Muscle of leg (tissue), 11 donors: Measurements from ENCODE around the gene KRT2. TPM values are rescaled to one million over a fixed set of nuclear protein-coding genes. Genes with fewer than 3 reads are reported as not detected.

Experiments
- DNase-seq: peaks from one replicate; pipeline ENCODE4 v3.0.0; 2013
- H3K27ac ChIP-seq: one replicate; pipeline ENCODE4 v1.5.1; 2013; ENCODE audit warnings: mild to moderate bottlenecking, low read length, control low read depth
- H3K27me3 ChIP-seq: one replicate; pipeline ENCODE4 v1.6.1; 2013; ENCODE audit warnings: low read length; ENCODE audit not compliant: control insufficient read depth, insufficient read depth
- H3K36me3 ChIP-seq: one replicate; pipeline ENCODE4 v1.6.1; 2013; ENCODE audit warnings: low read length; ENCODE audit not compliant: control insufficient read depth, insufficient read depth
- H3K4me1 ChIP-seq: one replicate; pipeline ENCODE4 v1.6.1; 2013; ENCODE audit warnings: low read length; ENCODE audit not compliant: control insufficient read depth, insufficient read depth
- H3K4me3 ChIP-seq: one replicate; pipeline ENCODE4 v1.5.1; 2013; ENCODE audit warnings: low read length, control low read depth
- H3K9me3 ChIP-seq: replicated peaks from 2 replicates; pipeline ENCODE4 v1.6.1; 2013; ENCODE audit warnings: low read depth, low read length; ENCODE audit not compliant: control insufficient read depth
- WGBS: methylation state at CpG from one replicate; pipeline ENCODE4 v1.1.5; 2013; ENCODE audit warnings: missing lambda C conversion rate; ENCODE audit not compliant: insufficient coverage; 5-methylcytosine and 5-hydroxymethylcytosine counted together
- polyA plus RNA-seq, 8 donors: library from polyadenylated mRNA; unstranded; fragments of 120-200 nt; gene quantifications; one replicate each; pipeline versions ENCODE4 v1.2.1 to v1.2.3, GENCODE V29; 2013; ENCODE audit warnings: inconsistent platforms in 1 of 8, low replicate concordance in 1 of 8; ENCODE audit not compliant: insufficient read length in 8 of 8, insufficient read depth in 1 of 8
- total RNA-seq: library from RNA; stranded (reverse); fragments of 120-200 nt; gene quantifications from one replicate; pipeline ENCODE4 v1.2.4, GENCODE V29; 2013

Gene KRT2
- total and polyA plus RNA-seq, 9 donors = 0.11 to 0.18 TPM; not detected in 7

DNA sequence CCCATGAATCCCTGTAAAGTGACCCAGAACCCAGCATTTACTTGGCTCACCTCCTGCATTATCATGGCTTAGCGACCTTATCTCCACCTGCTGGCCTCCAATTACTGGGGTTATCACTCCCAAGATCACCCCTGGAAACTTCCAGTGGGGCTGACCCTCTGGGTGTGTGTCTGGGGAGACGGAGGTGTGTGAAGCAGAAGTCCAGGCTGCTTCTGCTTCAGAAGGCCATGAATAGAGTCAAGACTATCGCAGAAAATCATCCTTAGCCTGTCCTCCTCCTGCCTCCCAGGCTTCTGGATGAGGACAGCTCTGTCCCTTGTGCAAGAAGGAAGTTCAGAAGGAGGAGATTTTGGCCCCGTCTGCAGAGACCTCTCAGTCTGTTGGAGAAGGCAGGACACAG is 50.3 kb downstream of the KRT2 start:
- Histone ChIP-seq H3K4me1 (no peaks in the 10 kb centered on the region), H3K36me3 (no peaks in the 10 kb centered on the region), H3K4me3 (no peak overlapping the region), H3K27me3 (peaks cover 62% of the 10 kb centered on the region), H3K9me3 (no peaks in the 10 kb centered on the region), H3K27ac (no peak overlapping the region)
- WGBS = 70% methylated on average over 2 of the region's 4 CpGs
- no peak for DNase-seq

DNA sequence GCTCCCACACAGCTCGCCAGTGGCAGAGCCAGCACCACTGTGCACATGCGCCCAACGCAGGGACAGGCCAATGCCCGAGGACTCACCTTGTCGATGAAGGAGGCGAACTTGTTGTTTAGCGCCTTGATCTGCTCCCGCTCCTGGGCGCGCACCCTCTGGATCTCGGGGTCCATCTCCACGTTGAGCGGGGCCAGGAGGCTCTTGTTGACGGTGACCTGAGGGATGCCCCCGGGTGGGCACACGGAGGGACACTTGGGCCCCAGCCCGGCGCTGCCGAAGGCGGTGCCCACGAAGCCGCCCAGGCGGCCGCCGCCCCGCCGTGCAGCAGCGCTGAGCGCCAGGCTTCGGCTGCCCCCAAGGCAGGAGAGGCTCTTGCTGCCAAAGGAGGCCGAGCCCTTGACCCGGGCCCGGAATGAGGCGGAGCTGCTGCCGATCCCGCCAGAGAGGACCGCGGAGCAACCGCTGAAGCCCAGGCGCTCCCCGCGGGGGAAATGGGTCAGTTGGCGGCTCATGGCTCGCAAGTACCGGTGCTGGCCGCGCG is 51.0 kb downstream of the KRT2 start, which contains the start of gene KRT72:
KRT72 (minus strand) TSS at position 523 of the 541 bp plus-strand sequence; CDS start at position 512, 11 bp downstream.
- peaks cover 66% of the 10 kb centered on the region for H3K27me3 ChIP-seq
- H3K4me1 ChIP-seq = no peaks in the 10 kb centered on the region
- no peaks in the 10 kb centered on the region for H3K9me3 ChIP-seq
- DNase-seq = no peak
- WGBS = 21% methylated on average over 47 of the region's 48 CpGs
- H3K4me3 ChIP-seq = no peak within 1 kb of the TSS
- H3K36me3 ChIP-seq = no peaks in the 10 kb centered on the region
- H3K27ac ChIP-seq = no peak within 1 kb of the TSS

DNA sequence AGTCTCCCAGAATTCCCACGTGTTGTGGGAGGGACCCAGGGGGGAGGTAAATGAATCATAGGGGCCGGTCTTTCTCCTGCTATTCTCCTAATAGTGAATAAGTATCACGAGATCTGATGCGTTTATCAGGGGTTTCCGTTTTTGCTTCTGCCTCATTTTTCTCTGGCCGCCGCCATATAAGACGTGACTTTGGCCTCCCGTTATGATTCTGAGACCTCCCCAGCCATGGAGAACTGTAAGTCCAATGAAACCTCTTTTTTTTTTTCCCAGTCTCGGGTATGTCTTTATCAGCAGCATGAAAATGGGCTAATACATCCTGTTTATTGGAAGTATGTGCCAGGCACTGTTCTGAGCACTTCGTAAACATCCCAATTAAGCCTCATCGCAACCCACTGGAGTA is 51.5 kb downstream of the KRT2 start:
- Histone ChIP-seq H3K27ac (no peak overlapping the region), H3K4me1 (no peaks in the 10 kb centered on the region), H3K36me3 (no peaks in the 10 kb centered on the region), H3K27me3 (peaks cover 64% of the 10 kb centered on the region), H3K9me3 (no peaks in the 10 kb centered on the region), H3K4me3 (no peak overlapping the region)
- 97% methylated on average over 6 of the region's 12 CpGs for WGBS
- no peak for DNase-seq

DNA sequence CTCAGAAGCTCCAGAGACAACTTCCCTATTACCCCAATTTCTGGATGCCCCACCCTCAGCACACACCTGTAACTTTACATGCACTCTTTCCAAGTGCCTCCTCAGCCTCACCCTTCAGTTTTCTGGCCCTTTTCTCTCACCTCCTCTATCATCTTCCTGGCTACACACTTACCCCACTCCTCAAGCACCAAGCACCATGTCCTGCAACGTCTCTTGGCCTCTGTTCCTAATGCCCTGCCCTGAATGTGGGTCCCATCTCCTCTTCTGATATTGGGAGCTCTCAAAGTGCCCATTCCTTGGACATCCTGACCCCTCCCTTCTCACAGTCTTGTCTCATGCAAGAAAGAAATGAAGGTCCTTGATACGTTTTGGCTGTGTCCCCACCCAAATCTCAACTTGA is 51.9 kb downstream of the KRT2 start:
- H3K27ac ChIP-seq = no peak overlapping the region
- DNase-seq = no peak
- peaks cover 64% of the 10 kb centered on the region for H3K27me3 ChIP-seq
- H3K4me1 ChIP-seq = no peaks in the 10 kb centered on the region
- H3K36me3 ChIP-seq = no peaks in the 10 kb centered on the region
- 80% methylated on average over 1 of the region's 2 CpGs for WGBS
- H3K4me3 ChIP-seq = no peak overlapping the region
- H3K9me3 ChIP-seq = no peaks in the 10 kb centered on the region

DNA sequence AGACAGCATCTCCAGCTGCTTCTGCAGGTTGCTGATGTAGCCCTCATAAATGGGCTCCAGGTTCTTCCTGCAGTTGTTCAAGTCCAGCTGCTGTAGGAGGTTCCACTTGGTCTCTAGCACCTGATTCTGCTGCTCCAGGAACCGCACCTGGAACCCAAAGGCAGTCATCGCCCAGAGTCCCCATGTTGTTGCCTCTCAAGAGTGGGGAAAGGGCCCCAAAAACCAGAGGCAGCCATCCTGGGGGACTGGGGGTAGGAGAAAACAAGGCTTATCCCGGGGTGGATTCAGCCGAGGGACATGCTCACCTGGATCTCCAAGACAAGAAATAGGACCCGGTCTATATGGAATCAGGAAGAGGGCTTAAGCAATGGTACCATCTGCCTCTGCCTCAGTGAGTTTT is 53.0 kb downstream of the KRT2 start:
- no peak overlapping the region for H3K4me3 ChIP-seq
- no peaks in the 10 kb centered on the region for H3K4me1 ChIP-seq
- WGBS = 94% methylated on average over 5 of the region's 5 CpGs
- H3K27me3 ChIP-seq = peaks cover 59% of the 10 kb centered on the region
- H3K9me3 ChIP-seq = no peaks in the 10 kb centered on the region
- H3K36me3 ChIP-seq = no peaks in the 10 kb centered on the region
- no peak for DNase-seq
- H3K27ac ChIP-seq = no peak overlapping the region

Other genes with a start within 250 kb of the KRT2 start
- not detected for gene KRT82, start 245.9 kb downstream of the KRT2 start, total RNA-seq
- not detected for gene KRT82, start 245.9 kb downstream of the KRT2 start, polyA plus RNA-seq
- not detected for gene KRT75, start 217.8 kb downstream of the KRT2 start, total RNA-seq
- gene KRT75, start 217.8 kb downstream of the KRT2 start, polyA plus RNA-seq = not detected
- gene KRT6B, start 200.1 kb downstream of the KRT2 start, total RNA-seq = not detected
- gene KRT6B, start 200.1 kb downstream of the KRT2 start, polyA plus RNA-seq = under 1 TPM in 1 of 8 donors, not detected in 7; 0.44 TPM
- gene KRT6C, start 178.4 kb downstream of the KRT2 start, total RNA-seq = not detected
- under 1 TPM in 1 of 8 donors, not detected in 7; 0.32 TPM for gene KRT6C, start 178.4 kb downstream of the KRT2 start, polyA plus RNA-seq
- gene KRT6A, start 159.0 kb downstream of the KRT2 start, total RNA-seq = not detected
- 10 to 100 TPM in 1 of 8 donors, under 1 TPM in 3, not detected in 4; 0.05 to 26.4 (median 0.63) TPM for gene KRT6A, start 159.0 kb downstream of the KRT2 start, polyA plus RNA-seq
- gene KRT5, start 131.8 kb downstream of the KRT2 start, total RNA-seq = 0.66 TPM
- 100 to 1,000 TPM in 1 of 8 donors, 10 to 100 TPM in 1, 1 to 10 TPM in 1, under 1 TPM in 5; 0.21 to 383 (median 0.62) TPM for gene KRT5, start 131.8 kb downstream of the KRT2 start, polyA plus RNA-seq
- gene KRT71, start 99.1 kb downstream of the KRT2 start, total RNA-seq = not detected
- not detected for gene KRT71, start 99.1 kb downstream of the KRT2 start, polyA plus RNA-seq
- gene KRT74, start 78.4 kb downstream of the KRT2 start, total RNA-seq = not detected
- gene KRT74, start 78.4 kb downstream of the KRT2 start, polyA plus RNA-seq = under 1 TPM in 1 of 8 donors, not detected in 7; 0.09 TPM
- not detected for gene KRT72, start 50.7 kb downstream of the KRT2 start, total RNA-seq
- gene KRT72, start 50.7 kb downstream of the KRT2 start, polyA plus RNA-seq = not detected
- 0.09 TPM for gene KRT73, start 33.7 kb downstream of the KRT2 start, total RNA-seq
- gene KRT73, start 33.7 kb downstream of the KRT2 start, polyA plus RNA-seq = under 1 TPM in 1 of 8 donors, not detected in 7; 0.12 TPM
- 0.35 TPM for gene KRT1, start 28.2 kb upstream of the KRT2 start, total RNA-seq
- gene KRT1, start 28.2 kb upstream of the KRT2 start, polyA plus RNA-seq = 100 to 1,000 TPM in 1 of 8 donors, 10 to 100 TPM in 1, 1 to 10 TPM in 4, under 1 TPM in 2; 0.47 to 193 (median 1.9) TPM
- gene KRT77, start 51.3 kb upstream of the KRT2 start, total RNA-seq = not detected
- under 1 TPM in 2 of 8 donors, not detected in 6; 0.08 to 0.61 TPM for gene KRT77, start 51.3 kb upstream of the KRT2 start, polyA plus RNA-seq
- gene KRT76, start 125.1 kb upstream of the KRT2 start, total RNA-seq = not detected
- not detected for gene KRT76, start 125.1 kb upstream of the KRT2 start, polyA plus RNA-seq
- gene KRT3, start 143.9 kb upstream of the KRT2 start, total RNA-seq = not detected
- under 1 TPM in 1 of 8 donors, not detected in 7; 0.13 TPM for gene KRT3, start 143.9 kb upstream of the KRT2 start, polyA plus RNA-seq
- 0.04 TPM for gene KRT4, start 161.9 kb upstream of the KRT2 start, total RNA-seq
- gene KRT4, start 161.9 kb upstream of the KRT2 start, polyA plus RNA-seq = 100 to 1,000 TPM in 1 of 8 donors, 1 to 10 TPM in 1, under 1 TPM in 5, not detected in 1; 0.04 to 178 (median 0.50) TPM
- gene KRT79, start 182.1 kb upstream of the KRT2 start, total RNA-seq = not detected
- not detected for gene KRT79, start 182.1 kb upstream of the KRT2 start, polyA plus RNA-seq
- not detected for gene KRT78, start 196.8 kb upstream of the KRT2 start, total RNA-seq
- gene KRT78, start 196.8 kb upstream of the KRT2 start, polyA plus RNA-seq = 1 to 10 TPM in 1 of 8 donors, under 1 TPM in 2, not detected in 5; 0.05 to 2.8 (median 0.79) TPM